HepG2 (cell line): ENCODE measurements around the gene KATNB1. TPM values are rescaled to one million over a fixed set of nuclear protein-coding genes. Genes with fewer than 3 reads are reported as not detected.

Source experiments
- ATAC-seq: fragments of 200-7000 bp; cut with Tn5 transposase; 3 replicates; pipeline ENCODE4 v1.9.1; 2020; ENCODE audit warnings: mild to moderate bottlenecking, moderate library complexity
- BruUV-seq: library from RNA; stranded (reverse); fragments of 400-500 nt; replicated peaks from 2 replicates; lab custom pipeline; 2021; lab: Mats Ljungman, UMichigan
- CTCF ChIA-PET: fragments of 300-600 bp; formaldehyde crosslinking; extraction: SDS; loops from one replicate; lab custom pipeline; 2021; ENCODE audit warnings: low total read pairs, inconsistent platforms, low intra/inter-chr PET ratio; lab: Yijun Ruan, JAX
- POLR2A ChIA-PET: fragments of 350-600 bp; sonication (Branson Sonifier 250); formaldehyde crosslinking; loops from one replicate; lab custom pipeline; 2020; ENCODE audit warnings: antibody characterized with exemption, inconsistent platforms; lab: Yijun Ruan, JAX
- DNase-seq: peaks from one replicate; pipeline ENCODE4 v3.0.0-alpha.2; 2015; ENCODE audit warnings: low spot score
- FAIRE-seq: peaks from 3 replicates; lab custom pipeline; 2011; peaks lifted over from hg19 to GRCh38; lab: Jason Lieb, UNC
- H2AFZ ChIP-seq: one replicate; pipeline ENCODE4 v1.6.1; 2011; ENCODE audit warnings: low read length, inconsistent platforms
- H3K27ac ChIP-seq: fragments of 300-600 bp; 3 replicates; pipeline ENCODE4 v1.8.0; 2011; ENCODE audit warnings: mixed run types, mild to moderate bottlenecking, mixed read lengths, low read length, inconsistent platforms; ENCODE audit not compliant: insufficient read depth; ENCODE audit errors: extremely low read length
- H3K27me3 ChIP-seq, 2 experiments: fragments of 200-600 bp in 1 of 2; 2 replicates in 1 of 2; 3 replicates in 1 of 2; pipeline versions ENCODE4 v1.6.0 to v1.8.0; 2011; ENCODE audit warnings: low read length in 2 of 2, mild to moderate bottlenecking in 2 of 2, moderate library complexity in 2 of 2, inconsistent platforms in 1 of 2; ENCODE audit not compliant: insufficient read depth in 2 of 2, control insufficient read depth in 1 of 2
- H3K36me3 ChIP-seq, 2 experiments: fragments of 200-600 bp in 1 of 2; replicated peaks in 1 of 2; 2 replicates in 1 of 2; 3 replicates in 1 of 2; pipeline versions ENCODE4 v1.5.1 to v1.8.0; 2011; ENCODE audit warnings: low read length in 2 of 2, inconsistent platforms in 1 of 2; ENCODE audit not compliant: insufficient read depth in 2 of 2, control insufficient read depth in 1 of 2
- H3K4me1 ChIP-seq: 2 replicates; pipeline ENCODE4 v1.5.1; 2012; ENCODE audit warnings: low read length, inconsistent platforms; ENCODE audit not compliant: insufficient read depth
- H3K4me2 ChIP-seq: 2 replicates; pipeline ENCODE4 v1.6.0; 2011; ENCODE audit warnings: low read depth, low read length, inconsistent platforms
- H3K4me3 ChIP-seq, 3 experiments: fragments of 200-600 bp in 1 of 3; sonication (generic), shearing (Covaris generic) in 1 of 3; replicated peaks in 1 of 3; 2 replicates each; pipeline ENCODE4 v1.5.1; 2011 to 2016; ENCODE audit warnings: low read length in 3 of 3, inconsistent platforms in 2 of 3, low read depth in 2 of 3, mild to moderate bottlenecking in 2 of 3, control low read depth in 1 of 3, mixed read lengths in 1 of 3; ENCODE audit not compliant: insufficient read depth in 1 of 3
- H3K79me2 ChIP-seq: one replicate; pipeline ENCODE4 v1.6.1; 2011; ENCODE audit warnings: low read length, inconsistent platforms; ENCODE audit not compliant: insufficient read depth
- H3K9ac ChIP-seq: 2 replicates; pipeline ENCODE4 v1.6.0; 2011; ENCODE audit warnings: mild to moderate bottlenecking, low read depth, low read length, inconsistent platforms; ENCODE audit not compliant: insufficient read depth
- H3K9me3 ChIP-seq: 2 replicates; pipeline ENCODE4 v1.5.1; 2012; ENCODE audit warnings: mild to moderate bottlenecking, low read length
- H4K20me1 ChIP-seq: 2 replicates; pipeline ENCODE4 v1.6.0; 2011; ENCODE audit warnings: inconsistent platforms, mild to moderate bottlenecking, low read length, moderate library complexity; ENCODE audit not compliant: insufficient read depth
- AKAP8 ChIP-seq: sonication (generic); formaldehyde crosslinking; IDR thresholded peaks from 2 replicates; pipeline ENCODE4 v1.5.1; 2020; ENCODE audit warnings: mild to moderate bottlenecking, missing genetic modification reagents
- GABPB1 ChIP-seq: IDR thresholded peaks from 2 replicates; pipeline ENCODE4 v1.6.1; 2016; ENCODE audit warnings: mild to moderate bottlenecking, missing genetic modification reagents, moderate library complexity, missing compliant biosample characterization
- HNRNPL ChIP-seq: fragments of 200-400 bp; formaldehyde crosslinking; IDR thresholded peaks from 2 replicates; pipeline ENCODE4 v1.6.1; 2017; ENCODE audit warnings: mild to moderate bottlenecking, low read depth, low read length
- POGZ ChIP-seq: sonication (generic); formaldehyde crosslinking; IDR thresholded peaks from 2 replicates; pipeline ENCODE4 v1.4.0; 2020; ENCODE audit warnings: mild to moderate bottlenecking, missing genetic modification reagents
- ZNF569 ChIP-seq: sonication (generic); formaldehyde crosslinking; IDR thresholded peaks from 2 replicates; pipeline ENCODE4 v1.5.0; 2020; ENCODE audit warnings: mild to moderate bottlenecking, missing genetic modification reagents, moderate library complexity, borderline replicate concordance
- ZNF598 ChIP-seq: sonication (generic); formaldehyde crosslinking; IDR thresholded peaks from 2 replicates; pipeline ENCODE4 v1.5.1; 2020; ENCODE audit warnings: mild to moderate bottlenecking, missing genetic modification reagents, borderline replicate concordance
- WGBS: methylation state at CpG from one replicate; pipeline ENCODE4 v1.1.6; 2017; ENCODE audit warnings: low lambda C conversion rate; 5-methylcytosine and 5-hydroxymethylcytosine counted together
- in situ Hi-C: cut with HindIII; loops from 2 replicates; pipeline ENCODE4 v1.10.0; 2017; ENCODE audit warnings: low pct_unique_long_range_greater_than_20kb; ENCODE audit not compliant: extremely low pct_ligation_motif_present
- intact Hi-C: fragments of 100-400 bp; cut with micrococcal nuclease; formaldehyde crosslinking; loops from one replicate; pipeline ENCODE4 v1.10.0; 2022; ENCODE audit not compliant: unreplicated experiment
- polyA plus RNA-seq, 8 experiments: library from polyadenylated mRNA; depleted of rRNA in 3 of 8; stranded (reverse) in 7 of 8; unstranded in 1 of 8; fragments of >200 nt; fragmentation: Illumina TruSeq in 4 of 8; extraction: Trizol in 4 of 8; gene quantifications; 2 replicates each; pipeline versions ENCODE4 v1.2.1 to v1.2.3, GENCODE V29; 2011 to 2016; ENCODE audit warnings: low read depth in 4 of 8, missing spikeins in 1 of 8, mixed read lengths in 1 of 8; ENCODE audit not compliant: insufficient read depth in 1 of 8
- total RNA-seq, 5 experiments: library from RNA; depleted of rRNA; stranded (reverse); fragments of >200 nt; fragmentation: Illumina TruSeq; extraction: Trizol; gene quantifications; 2 replicates each; pipeline ENCODE4 v1.2.3, GENCODE V29; 2016; ENCODE audit warnings: low read depth in 1 of 5
- TF ChIP-seq, protein P1 (sequence below): sonication (generic); formaldehyde crosslinking; IDR thresholded peaks from 2 replicates; pipeline ENCODE4 v1.4.0; 2020; ENCODE audit warnings: missing genetic modification reagents

Gene KATNB1
- total and polyA plus RNA-seq, 2 of the 13 experiments (the other 11 are each of a cell fraction or from before 2014, with no cell fraction given), result 31.5 to 43.5 TPM

GRCh38 chr16:57770361-57770760 lies 34.8 kb downstream of the KATNB1 start:
- H3K4me1 ChIP-seq, result no peaks in the 10 kb centered on the region
- H3K79me2 ChIP-seq, result no peaks in the 10 kb centered on the region
- H3K36me3 ChIP-seq, result peaks cover 39 to 55% of the 10 kb centered on the region in 2 experiments
- no peak for ATAC-seq
- CTCF ChIA-PET, result no interaction called here
- no peaks in the 10 kb centered on the region for H4K20me1 ChIP-seq
- FAIRE-seq, result no peak
- H3K4me2 ChIP-seq, result no peak overlapping the region
- no peak overlapping the region for H2AFZ ChIP-seq
- no peak for DNase-seq
- H3K27ac ChIP-seq, result no peak overlapping the region
- POLR2A ChIA-PET, result interaction anchor here (1.0 kb wide), 1 partner anchor 35 kb away, joined by 3 read pairs; the partner anchor contains the start of gene KATNB1
- no peaks in the 10 kb centered on the region for H3K27me3 ChIP-seq
- no peak overlapping the region for H3K9ac ChIP-seq
- in situ Hi-C loops (no loop called here), intact Hi-C loops (no loop called here)
- 98% methylated on average over 15 of the region's 15 CpGs for WGBS
- TF ChIP-seq HNRNPL, result no peak
- TF ChIP-seq GABPB1 (CRISPR knock-in tag), result no peak
- no peak for TF ChIP-seq ZNF598 (CRISPR knock-in tag)
- TF ChIP-seq AKAP8, result no peak
- no peak for TF ChIP-seq ZNF569
- TF ChIP-seq, protein P1, sequence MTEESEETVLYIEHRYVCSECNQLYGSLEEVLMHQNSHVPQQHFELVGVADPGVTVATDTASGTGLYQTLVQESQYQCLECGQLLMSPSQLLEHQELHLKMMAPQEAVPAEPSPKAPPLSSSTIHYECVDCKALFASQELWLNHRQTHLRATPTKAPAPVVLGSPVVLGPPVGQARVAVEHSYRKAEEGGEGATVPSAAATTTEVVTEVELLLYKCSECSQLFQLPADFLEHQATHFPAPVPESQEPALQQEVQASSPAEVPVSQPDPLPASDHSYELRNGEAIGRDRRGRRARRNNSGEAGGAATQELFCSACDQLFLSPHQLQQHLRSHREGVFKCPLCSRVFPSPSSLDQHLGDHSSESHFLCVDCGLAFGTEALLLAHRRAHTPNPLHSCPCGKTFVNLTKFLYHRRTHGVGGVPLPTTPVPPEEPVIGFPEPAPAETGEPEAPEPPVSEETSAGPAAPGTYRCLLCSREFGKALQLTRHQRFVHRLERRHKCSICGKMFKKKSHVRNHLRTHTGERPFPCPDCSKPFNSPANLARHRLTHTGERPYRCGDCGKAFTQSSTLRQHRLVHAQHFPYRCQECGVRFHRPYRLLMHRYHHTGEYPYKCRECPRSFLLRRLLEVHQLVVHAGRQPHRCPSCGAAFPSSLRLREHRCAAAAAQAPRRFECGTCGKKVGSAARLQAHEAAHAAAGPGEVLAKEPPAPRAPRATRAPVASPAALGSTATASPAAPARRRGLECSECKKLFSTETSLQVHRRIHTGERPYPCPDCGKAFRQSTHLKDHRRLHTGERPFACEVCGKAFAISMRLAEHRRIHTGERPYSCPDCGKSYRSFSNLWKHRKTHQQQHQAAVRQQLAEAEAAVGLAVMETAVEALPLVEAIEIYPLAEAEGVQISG (CRISPR knock-in tag), result no peak
- TF ChIP-seq POGZ (CRISPR knock-in tag), result no peak
- H3K9me3 ChIP-seq, result no peaks in the 10 kb centered on the region
- no TSS peak for BruUV-seq
- no peak overlapping the region for H3K4me3 ChIP-seq
